GM18907 (cell line): ENCODE data around the gene XIRP2.

Experiments
- ATAC-seq: cut with Tn5 transposase; IDR thresholded peaks from one replicate; pipeline ENCODE4 v1.9.1; 2021; ENCODE audit warnings: mild to moderate bottlenecking, moderate library complexity; ENCODE audit not compliant: unreplicated experiment

Gene XIRP2

GRCh38 chr2:166926657-166927056, 38.4 kb downstream of the XIRP2 start:
- ATAC-seq = no peak

DNA sequence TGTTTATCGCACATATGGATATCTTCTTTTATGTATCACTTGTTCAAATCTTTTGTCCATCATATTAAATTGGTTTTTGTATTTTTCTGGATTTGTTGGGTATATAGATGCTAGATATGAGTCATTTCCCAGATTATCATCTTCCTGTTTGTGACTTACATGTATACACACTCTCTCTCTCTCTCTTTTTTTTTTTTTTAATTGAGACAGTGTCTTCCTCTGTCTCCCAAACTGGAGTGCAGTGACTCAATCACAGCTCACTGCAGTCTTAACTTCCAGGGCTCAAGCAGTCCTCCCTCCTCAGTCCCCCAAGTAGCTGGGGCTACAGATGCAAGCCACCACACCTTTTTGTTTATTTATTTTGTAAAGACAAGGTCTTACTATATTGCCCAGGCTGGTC, 43.8 kb downstream of the XIRP2 start:
- ATAC-seq = no peak

DNA sequence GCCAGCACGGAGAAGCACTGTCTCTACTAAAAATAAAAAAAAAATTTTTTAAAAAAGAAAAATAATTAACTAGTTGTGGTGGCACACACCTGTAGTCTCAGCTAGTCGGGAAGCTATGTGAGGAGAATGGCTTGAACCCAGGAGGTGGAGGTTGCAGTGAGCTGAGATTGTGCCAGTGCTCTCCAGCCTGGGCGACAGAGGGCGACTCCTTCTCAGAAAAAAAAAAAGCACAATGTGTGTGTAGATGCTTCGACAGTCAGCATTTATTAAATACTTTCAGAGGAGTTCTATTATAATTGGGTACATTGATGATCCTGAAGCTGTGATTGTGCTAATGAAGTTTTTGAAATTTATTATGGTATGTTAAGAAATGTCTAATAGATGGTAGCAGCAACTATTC, 46.5 kb downstream of the XIRP2 start:
- no peak for ATAC-seq

DNA sequence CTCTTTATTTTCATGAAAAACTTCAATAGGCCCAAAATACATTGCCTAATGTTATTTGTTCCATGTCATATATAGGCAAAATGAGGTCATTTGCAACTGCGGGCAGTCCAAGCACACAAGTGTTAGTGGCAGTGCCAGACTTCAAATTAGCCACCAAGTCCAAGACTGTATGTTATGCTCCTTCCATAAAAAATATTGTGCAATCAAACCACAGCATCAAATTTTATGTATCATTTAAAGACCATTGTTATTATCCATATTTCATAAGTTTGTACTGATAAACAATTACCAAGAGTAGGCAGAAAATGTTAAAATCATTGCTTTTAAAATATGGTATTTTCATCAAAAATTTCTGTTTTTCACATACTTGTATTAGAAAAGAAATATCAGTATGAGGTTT, 54.1 kb downstream of the XIRP2 start:
- no peak for ATAC-seq

GRCh38 chr2:166944909-166945308, 56.6 kb downstream of the XIRP2 start:
- no peak for ATAC-seq

DNA sequence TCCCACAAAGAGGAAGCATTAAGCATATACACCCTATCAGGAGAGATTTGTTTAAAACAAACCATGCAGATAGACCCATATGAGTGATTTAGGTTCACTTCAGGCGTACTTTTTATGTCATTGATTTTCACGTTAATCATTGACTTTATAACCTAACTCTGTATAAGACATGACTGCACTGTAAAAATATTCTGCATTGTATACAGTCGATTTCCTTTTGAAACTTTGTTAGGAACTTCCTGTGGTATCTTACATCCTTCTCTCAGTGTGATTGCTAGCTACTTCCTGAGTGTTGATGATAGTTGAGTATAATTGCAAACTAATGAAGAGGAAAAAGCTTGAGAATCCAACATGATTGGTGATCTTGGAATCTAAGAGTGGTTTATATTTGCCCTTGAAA, 69.4 kb downstream of the XIRP2 start:
- ATAC-seq = peak; percentile 51

DNA sequence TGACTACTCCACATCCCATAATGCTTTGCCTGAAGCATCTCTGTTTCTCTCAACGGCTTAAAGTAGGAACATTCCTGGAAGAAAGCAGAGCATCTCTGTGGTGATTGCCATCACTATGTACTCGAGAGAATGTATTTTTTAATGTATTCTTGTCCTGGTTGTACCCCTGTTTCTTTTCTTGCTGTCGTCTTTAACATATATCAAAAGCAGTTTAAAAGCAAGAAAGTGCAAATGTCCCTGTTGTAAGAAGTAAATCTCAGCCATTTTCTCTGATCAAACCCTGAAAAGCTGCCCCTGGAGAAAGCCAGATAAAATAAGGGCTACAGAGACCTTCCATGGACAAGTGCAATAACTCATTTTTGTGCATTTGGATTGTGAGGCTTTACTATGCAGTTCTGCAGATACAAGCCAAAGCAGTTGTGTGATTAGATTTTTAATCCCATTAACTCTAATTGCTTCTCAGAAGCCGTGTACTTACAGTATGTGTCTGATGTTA, 70.8 kb downstream of the XIRP2 start:
- no peak for ATAC-seq

DNA sequence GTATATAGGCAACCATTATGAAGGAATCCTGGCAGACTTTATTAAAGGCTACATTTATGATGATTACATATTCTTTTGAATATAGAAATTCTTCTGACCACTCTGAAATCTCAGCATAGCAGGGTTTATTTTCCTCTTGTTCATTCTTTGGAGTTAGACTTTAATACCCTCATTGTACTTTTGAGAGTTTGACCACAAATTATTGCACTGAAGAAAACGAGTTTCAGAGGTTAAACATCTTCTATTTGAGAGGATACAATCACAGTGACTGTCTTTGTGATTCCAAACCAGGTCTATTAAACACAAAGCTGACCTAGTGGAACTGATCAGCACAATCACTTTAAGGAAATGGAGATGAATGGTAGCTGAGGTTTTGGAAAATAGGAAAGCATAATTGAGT, 71.3 kb downstream of the XIRP2 start:
- ATAC-seq = no peak

DNA sequence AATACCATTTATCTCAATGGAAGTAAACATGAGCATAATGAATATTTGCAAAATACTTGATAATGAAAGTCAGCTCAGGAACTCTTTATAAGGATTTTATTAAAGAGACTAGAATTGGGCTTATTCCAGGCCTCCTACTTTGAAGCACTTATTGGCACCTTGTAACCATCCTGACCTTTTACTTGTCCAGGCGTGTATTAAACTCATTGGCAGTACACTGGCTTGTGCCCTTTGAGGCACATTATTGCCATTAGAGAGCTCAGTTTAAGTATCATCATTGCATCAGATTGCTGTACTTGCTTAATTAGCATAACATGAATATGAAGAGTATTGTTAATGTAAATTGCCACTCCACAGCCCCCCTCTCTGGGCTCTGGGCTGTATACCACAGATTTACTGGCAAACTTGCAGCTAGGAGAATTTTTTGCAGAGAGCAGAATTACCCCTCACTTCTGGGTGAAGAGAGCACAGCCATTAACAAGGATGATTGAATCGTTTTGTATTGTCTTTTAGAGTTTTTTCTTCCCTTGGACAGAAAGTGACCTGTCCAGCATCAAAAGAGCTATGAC, 72.5 kb downstream of the XIRP2 start:
- ATAC-seq = no peak

DNA sequence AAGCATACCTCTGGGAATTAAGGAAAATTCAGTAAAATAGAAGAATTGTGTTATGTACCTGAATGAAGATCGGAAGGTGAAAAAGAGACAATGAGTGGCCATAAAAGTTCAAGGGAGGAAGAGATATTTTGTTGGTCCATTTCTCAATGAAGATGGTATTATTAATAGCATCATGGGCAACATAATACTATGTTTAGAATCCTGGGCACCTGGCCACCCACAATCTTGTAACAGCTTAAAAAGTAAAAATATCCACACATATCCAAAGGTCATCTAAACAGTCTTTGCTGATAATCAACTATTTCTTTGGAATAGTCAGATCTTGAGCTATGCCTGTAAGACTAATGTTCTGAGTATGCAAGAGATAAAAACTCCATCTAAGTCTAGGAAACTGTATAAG, 73.7 kb downstream of the XIRP2 start:
- ATAC-seq = no peak

GRCh38 chr2:166969486-166969885, 81.2 kb downstream of the XIRP2 start:
- no peak for ATAC-seq

GRCh38 chr2:166972002-166972401, 83.7 kb downstream of the XIRP2 start:
- no peak for ATAC-seq

DNA sequence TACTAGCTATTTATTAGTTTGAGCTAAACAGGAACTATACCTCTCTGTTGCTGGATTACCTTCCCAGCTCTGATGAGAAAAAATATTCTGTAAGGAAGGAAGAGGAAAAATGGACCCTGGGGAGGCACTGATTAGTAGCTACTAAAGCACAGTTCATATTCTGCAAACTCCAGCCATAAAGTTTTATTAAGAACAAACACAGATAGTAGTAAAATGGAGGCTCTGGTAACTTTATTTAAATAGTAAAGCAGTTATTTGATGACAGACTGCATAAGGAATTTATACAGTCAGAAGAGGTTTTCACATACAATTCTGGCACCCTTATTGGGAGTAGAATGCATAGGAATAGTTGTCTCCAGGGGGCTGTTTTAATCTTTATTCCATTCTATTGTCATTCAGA, 84.1 kb downstream of the XIRP2 start:
- no peak for ATAC-seq

DNA sequence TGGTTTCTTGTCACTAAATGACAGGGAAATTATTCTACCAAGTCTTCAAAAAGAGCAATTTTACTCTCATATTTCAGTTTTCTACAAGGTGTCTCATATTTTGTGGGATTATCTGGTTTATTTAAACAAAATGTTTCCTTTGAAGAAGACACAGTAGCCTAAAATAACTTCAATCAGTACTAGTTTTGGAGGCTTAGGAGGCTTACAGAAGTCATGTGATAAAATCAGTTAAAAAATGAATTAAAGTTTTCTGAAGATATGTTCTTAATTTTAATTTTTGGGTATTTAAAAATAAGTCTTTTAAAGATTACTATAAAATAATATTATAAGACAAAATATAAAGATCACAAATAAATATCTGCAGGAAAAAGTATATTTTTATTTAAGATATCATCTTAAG, 95.9 kb downstream of the XIRP2 start:
- ATAC-seq = no peak

- ATAC-seq = no peak
Measured at GRCh38 chr2:166984797-166985196, 96.5 kb downstream of the XIRP2 start.

- ATAC-seq = no peak
Measured at GRCh38 chr2:166994588-166995336, 106.5 kb downstream of the XIRP2 start.

- ATAC-seq = no peak
Measured at GRCh38 chr2:166996465-166996864, 108.2 kb downstream of the XIRP2 start.

GRCh38 chr2:167001165-167001564, 112.9 kb downstream of the XIRP2 start:
- ATAC-seq = no peak

- ATAC-seq = no peak
Measured at GRCh38 chr2:167005096-167005495, 116.8 kb downstream of the XIRP2 start.

- ATAC-seq = no peak
Measured at GRCh38 chr2:167013227-167013626, 124.9 kb downstream of the XIRP2 start.

DNA sequence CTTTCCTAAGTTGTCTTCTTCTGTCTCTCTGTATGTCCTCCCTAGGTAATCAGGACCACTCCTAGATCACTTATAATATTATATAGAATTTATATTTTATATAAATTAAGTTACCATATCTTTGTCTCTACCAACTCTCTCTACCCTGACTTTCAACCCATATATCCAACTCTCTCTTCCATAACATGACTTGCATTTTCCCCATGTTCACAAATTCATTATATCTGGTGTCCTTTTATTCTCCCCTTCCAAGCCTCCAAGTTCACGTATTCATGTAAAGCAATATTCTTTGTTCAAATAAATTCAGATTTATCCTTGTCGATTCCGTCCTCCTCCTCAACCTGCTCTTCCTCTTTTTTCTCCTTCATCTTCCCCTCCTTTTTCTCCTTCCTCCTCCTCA, 127.5 kb downstream of the XIRP2 start:
- ATAC-seq = no peak

DNA sequence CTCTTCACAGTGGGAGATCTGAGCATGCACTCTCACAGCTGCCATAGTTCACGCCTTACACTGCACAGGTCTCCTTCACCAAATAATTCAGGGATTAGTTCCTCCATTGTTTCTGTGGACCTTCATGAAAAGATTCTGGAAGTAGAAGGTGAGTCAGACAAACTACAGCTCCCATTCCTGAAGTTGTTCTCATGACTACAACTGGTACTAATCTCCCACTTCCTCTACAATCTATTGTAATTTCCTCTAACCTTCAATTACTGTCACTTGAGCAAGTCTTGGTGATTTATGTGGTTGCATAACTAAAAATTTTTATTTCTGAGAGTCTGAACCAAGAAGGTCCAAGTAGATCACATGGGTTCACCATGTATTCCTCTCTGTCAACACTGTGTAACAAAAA, 128.7 kb downstream of the XIRP2 start:
- ATAC-seq = no peak

DNA sequence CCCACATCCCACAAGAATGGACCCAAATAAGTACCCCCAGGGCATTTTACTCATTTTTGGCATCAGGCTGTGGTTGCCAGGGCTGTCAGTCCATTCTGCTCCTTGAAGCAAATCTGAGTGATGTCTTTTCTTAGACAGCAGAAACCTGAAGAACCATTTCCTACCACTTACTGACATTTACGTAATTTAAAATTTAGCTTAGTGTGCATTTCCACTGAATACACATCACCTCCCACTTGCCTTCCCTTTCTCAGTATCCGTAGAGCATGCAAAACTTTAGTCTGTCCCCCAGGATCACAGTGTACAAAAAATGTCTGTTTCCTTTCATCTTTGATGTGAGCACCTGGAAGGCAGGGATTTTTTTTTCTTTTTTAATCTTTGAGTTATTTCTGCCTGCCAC, 130.3 kb downstream of the XIRP2 start:
- no peak for ATAC-seq
